ENCODE results near the gene CDK9. TPM values are rescaled to one million over a fixed set of nuclear protein-coding genes. Genes with fewer than 3 reads are reported as not detected.

The CDK9 gene
- polyA plus RNA-seq, 1 donor (not counting 4 experiments of a cell fraction or from before 2014, with no cell fraction given): 47.8 TPM

DNA sequence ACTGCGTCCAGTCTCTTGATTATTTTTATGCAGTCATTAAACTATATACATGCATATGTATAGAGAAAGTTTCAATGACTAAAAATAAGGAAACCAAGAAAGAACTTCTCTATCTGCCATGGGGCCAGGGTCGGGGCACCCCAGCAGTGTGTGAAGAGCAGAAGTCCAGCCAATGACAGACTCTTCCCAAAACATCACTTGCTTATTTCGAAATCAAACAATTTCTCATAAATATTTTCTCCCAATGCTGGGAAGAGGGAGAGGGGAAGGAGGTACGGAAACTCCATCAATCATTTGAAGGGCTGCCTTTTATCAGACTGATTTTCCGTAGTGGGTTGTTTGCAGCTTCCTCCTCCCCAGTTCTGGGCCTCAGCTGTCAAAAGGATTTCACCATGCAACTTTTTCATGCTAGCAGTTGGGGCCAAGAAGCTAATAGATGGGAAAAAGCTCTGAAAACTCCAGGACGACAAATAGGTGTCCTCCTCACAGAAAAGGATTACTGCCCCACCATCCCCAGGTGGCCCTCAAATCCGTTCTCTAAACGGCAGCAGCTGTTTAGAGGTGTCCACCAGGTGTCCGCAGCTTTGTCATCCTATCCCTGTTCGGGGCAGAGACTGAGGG, 16.2 kb downstream of the CDK9 start:
- FAIRE-seq: no peak
- DNase-seq (ENCODE audit: low read depth, low spot score): no peak
- no peak for TF ChIP-seq EZH2 (IDR thresholded peaks at IDR 0.05; ENCODE audit: low read length)
- TF ChIP-seq, protein P1, sequence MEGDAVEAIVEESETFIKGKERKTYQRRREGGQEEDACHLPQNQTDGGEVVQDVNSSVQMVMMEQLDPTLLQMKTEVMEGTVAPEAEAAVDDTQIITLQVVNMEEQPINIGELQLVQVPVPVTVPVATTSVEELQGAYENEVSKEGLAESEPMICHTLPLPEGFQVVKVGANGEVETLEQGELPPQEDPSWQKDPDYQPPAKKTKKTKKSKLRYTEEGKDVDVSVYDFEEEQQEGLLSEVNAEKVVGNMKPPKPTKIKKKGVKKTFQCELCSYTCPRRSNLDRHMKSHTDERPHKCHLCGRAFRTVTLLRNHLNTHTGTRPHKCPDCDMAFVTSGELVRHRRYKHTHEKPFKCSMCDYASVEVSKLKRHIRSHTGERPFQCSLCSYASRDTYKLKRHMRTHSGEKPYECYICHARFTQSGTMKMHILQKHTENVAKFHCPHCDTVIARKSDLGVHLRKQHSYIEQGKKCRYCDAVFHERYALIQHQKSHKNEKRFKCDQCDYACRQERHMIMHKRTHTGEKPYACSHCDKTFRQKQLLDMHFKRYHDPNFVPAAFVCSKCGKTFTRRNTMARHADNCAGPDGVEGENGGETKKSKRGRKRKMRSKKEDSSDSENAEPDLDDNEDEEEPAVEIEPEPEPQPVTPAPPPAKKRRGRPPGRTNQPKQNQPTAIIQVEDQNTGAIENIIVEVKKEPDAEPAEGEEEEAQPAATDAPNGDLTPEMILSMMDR (optimal IDR thresholded peaks at IDR 0.05 in 1 of 3, IDR thresholded peaks at IDR 0.05 in 1 of 3, conservative IDR thresholded peaks at IDR 0.05 in 1 of 3; ENCODE audit: extremely low read depth in 1 of 3, insufficient read depth in 2 of 3, low read length in 3 of 3): peak in 1 of 3 experiments; percentile 12
- Histone ChIP-seq H3K9ac (ENCODE audit: control insufficient read depth, extremely low read depth, insufficient read depth, low read length) (peak overlapping the region; percentile 64), H3K27me3 (ENCODE audit: control insufficient read depth, extremely low read depth, insufficient read depth, low read length) (no peaks in the 10 kb centered on the region), H3K4me1 (ENCODE audit: control insufficient read depth, extremely low read depth, insufficient read depth, low read length) (peaks cover 24% of the 10 kb centered on the region), H3K36me3 (ENCODE audit: control insufficient read depth in 2 of 2, extremely low read depth in 1 of 2, insufficient read depth in 2 of 2, low read length in 2 of 2) (peaks cover 12 to 16% of the 10 kb centered on the region in 2 experiments), H3K27ac (ENCODE audit: control insufficient read depth, insufficient read depth, low read length) (peak overlapping the region; percentile 79), H2AFZ (ENCODE audit: control insufficient read depth, low read length) (peak overlapping the region; percentile 43), H3K4me3 (ENCODE audit: control insufficient read depth in 2 of 3, extremely low read depth in 1 of 3, insufficient read depth in 2 of 3, low read depth in 1 of 3, low read length in 3 of 3) (peak overlapping the region; percentile 6 to 57 (median 37)), H3K9me1 (ENCODE audit: control insufficient read depth, extremely low read depth, insufficient read depth, low read length) (no peaks in the 10 kb centered on the region), H3K79me2 (ENCODE audit: control insufficient read depth, insufficient read depth, low read length) (peaks cover 17% of the 10 kb centered on the region), H4K20me1 (ENCODE audit: control insufficient read depth, extremely low read depth, insufficient read depth, low read length) (no peaks in the 10 kb centered on the region), H3K4me2 (ENCODE audit: control insufficient read depth, extremely low read depth, insufficient read depth, low read depth, low read length) (peak overlapping the region; percentile 62), H3K9me3 (ENCODE audit: control insufficient read depth, low read depth, low read length) (no peaks in the 10 kb centered on the region)
- dilution Hi-C loops (cut with MboI; ENCODE audit: extremely low pct_ligation_motif_present, low sequenced_read_pairs): no loop called here

DNA sequence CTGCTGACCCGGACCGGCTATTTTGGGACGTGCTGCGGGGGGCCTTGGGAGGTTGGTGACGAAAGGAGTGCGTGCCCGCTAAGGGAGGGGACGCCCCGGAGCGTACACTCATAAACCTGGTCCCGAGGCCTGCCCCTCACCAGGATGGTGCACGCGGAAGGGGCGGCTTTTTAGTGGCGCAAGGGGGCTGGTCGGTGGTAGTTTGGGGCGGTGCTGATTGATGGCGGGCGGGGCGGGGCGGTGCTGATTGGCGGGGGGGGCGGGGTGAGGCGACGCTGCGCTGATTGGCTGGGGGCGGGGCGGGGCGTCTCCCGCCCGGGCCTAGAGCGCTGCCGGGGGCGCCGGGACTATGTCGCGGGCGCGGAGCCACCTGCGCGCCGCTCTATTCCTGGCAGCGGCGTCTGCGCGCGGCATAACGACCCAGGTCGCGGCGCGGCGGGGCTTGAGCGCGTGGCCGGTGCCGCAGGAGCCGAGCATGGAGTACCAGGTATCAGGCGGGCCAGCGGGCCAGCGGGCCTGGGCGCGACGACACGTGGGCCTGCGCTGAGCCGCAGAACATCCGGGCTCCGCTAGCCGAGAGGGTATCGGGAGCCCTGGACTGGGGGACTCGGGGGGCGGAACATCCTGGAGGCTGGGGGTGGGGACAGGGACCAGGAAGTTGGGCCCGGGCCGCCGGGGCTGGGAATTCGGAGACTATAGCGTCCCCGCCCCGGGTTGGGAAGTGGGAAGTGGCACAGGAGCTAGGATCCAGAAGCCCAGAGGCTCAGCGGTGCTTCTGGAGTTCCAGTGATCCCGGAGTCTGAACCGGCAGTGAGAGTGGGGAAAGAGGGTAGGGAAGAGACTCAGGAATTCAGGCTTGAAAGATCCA, 17.0 kb downstream of the CDK9 start, which contains the start of gene FPGS:
Gene FPGS (plus strand): TSS at position 307 of the 868 bp plus-strand sequence. CDS start 43 bp downstream, at position 350.
- peak within 1 kb of the TSS; percentile 58 to 97 (median 81) for H3K4me3 ChIP-seq (ENCODE audit: control insufficient read depth in 2 of 3, extremely low read depth in 1 of 3, insufficient read depth in 2 of 3, low read depth in 1 of 3, low read length in 3 of 3)

More for the DNA sequence above, 17.0 kb downstream of the CDK9 start, which contains the start of gene FPGS:
- Histone ChIP-seq H3K9me1 (ENCODE audit: control insufficient read depth, extremely low read depth, insufficient read depth, low read length) (no peaks in the 10 kb centered on the region), H3K9ac (ENCODE audit: control insufficient read depth, extremely low read depth, insufficient read depth, low read length) (peak within 1 kb of the TSS; percentile 99), H3K36me3 (ENCODE audit: control insufficient read depth in 2 of 2, extremely low read depth in 1 of 2, insufficient read depth in 2 of 2, low read length in 2 of 2) (peaks cover 19 to 23% of the 10 kb centered on the region in 2 experiments), H3K4me2 (ENCODE audit: control insufficient read depth, extremely low read depth, insufficient read depth, low read depth, low read length) (peak within 1 kb of the TSS; percentile 93), H3K27me3 (ENCODE audit: control insufficient read depth, extremely low read depth, insufficient read depth, low read length) (no peaks in the 10 kb centered on the region), H3K9me3 (ENCODE audit: control insufficient read depth, low read depth, low read length) (no peaks in the 10 kb centered on the region), H3K4me1 (ENCODE audit: control insufficient read depth, extremely low read depth, insufficient read depth, low read length) (peaks cover 24% of the 10 kb centered on the region), H4K20me1 (ENCODE audit: control insufficient read depth, extremely low read depth, insufficient read depth, low read length) (peaks cover 2% of the 10 kb centered on the region), H2AFZ (ENCODE audit: control insufficient read depth, low read length) (peak within 1 kb of the TSS; percentile 68), H3K27ac (ENCODE audit: control insufficient read depth, insufficient read depth, low read length) (peak within 1 kb of the TSS; percentile 99), H3K79me2 (ENCODE audit: control insufficient read depth, insufficient read depth, low read length) (peaks cover 17% of the 10 kb centered on the region)
- FAIRE-seq (no peak), DNase-seq (ENCODE audit: low read depth, low spot score) (no peak)
- dilution Hi-C loops (cut with MboI; ENCODE audit: extremely low pct_ligation_motif_present, low sequenced_read_pairs): no loop called here
- TF ChIP-seq EZH2 (IDR thresholded peaks at IDR 0.05; ENCODE audit: low read length): no peak
- TF ChIP-seq, protein P1 (optimal IDR thresholded peaks at IDR 0.05 in 1 of 3, IDR thresholded peaks at IDR 0.05 in 1 of 3, conservative IDR thresholded peaks at IDR 0.05 in 1 of 3; ENCODE audit: extremely low read depth in 1 of 3, insufficient read depth in 2 of 3, low read length in 3 of 3): no peak
